Ishikawa (cell line): ENCODE results near the gene MCF2L2.

ENCODE experiments used
- CEBPB ChIP-seq: IDR thresholded peaks from 2 replicates; pipeline ENCODE4 v1.6.1; 2012
- CREB1 ChIP-seq: IDR thresholded peaks from 2 replicates; pipeline ENCODE4 v1.6.1; 2012; ENCODE audit warnings: low read depth
- EGR1 ChIP-seq: IDR thresholded peaks from 2 replicates; pipeline ENCODE4 v1.6.1; 2012
- EP300 ChIP-seq: IDR thresholded peaks from 2 replicates; pipeline ENCODE4 v1.6.1; 2012; ENCODE audit warnings: borderline replicate concordance
- FOXM1 ChIP-seq: IDR thresholded peaks from 2 replicates; pipeline ENCODE4 v1.6.1; 2012; ENCODE audit warnings: low read depth, borderline replicate concordance
- NFIC ChIP-seq: IDR thresholded peaks from 2 replicates; pipeline ENCODE4 v1.6.1; 2012
- RAD21 ChIP-seq: IDR thresholded peaks from 2 replicates; pipeline ENCODE4 v1.6.1; 2012; ENCODE audit warnings: low read depth
- TAF1 ChIP-seq: IDR thresholded peaks from 2 replicates; pipeline ENCODE4 v1.6.1; 2012; ENCODE audit warnings: low read depth, mild to moderate bottlenecking
- TCF12 ChIP-seq: IDR thresholded peaks from 2 replicates; pipeline ENCODE4 v1.6.1; 2012; ENCODE audit warnings: low read depth
- TEAD4 ChIP-seq: IDR thresholded peaks from 2 replicates; pipeline ENCODE4 v1.6.1; 2012
- YY1 ChIP-seq: IDR thresholded peaks from 2 replicates; pipeline ENCODE4 v1.6.1; 2012; ENCODE audit warnings: low read depth
- ZBTB7A ChIP-seq: IDR thresholded peaks from 2 replicates; pipeline ENCODE4 v1.6.1; 2012; ENCODE audit warnings: low read depth
- TF ChIP-seq, protein P1 (sequence below): IDR thresholded peaks from 2 replicates; pipeline ENCODE4 v1.6.1; 2012
- TF ChIP-seq, protein P2 (sequence below): IDR thresholded peaks from 2 replicates; pipeline ENCODE4 v1.6.1; 2012; ENCODE audit warnings: low read depth, mild to moderate bottlenecking
- TF ChIP-seq, protein P3 (sequence below): IDR thresholded peaks from 2 replicates; pipeline ENCODE4 v1.6.1; 2012

Gene MCF2L2

DNA sequence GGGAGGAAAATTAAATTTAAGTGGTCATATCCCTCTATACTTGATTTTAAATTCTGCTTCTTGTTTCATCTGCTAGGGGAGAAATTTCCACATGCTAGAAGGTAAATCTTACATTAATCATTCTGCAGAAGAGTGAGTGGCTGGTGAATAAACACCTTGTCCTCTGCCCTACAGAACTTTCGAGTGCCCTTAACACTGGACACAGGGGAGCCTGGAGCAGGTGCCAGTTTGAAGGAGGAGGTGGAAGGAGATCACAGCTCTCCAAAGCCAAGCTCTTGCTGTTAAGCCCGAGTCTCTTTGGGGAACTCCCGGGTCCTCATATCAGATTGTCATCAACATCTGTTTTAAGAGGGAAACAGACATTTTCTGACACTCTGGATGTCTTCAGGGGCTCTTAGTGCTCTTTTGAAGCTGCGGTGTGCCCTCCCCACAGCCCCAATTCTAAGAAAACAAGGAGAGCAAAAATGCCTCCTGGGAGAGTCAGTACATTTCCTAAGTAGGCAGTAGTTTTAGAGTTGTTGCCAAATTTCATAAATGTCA, 297.2 kb downstream of the MCF2L2 start:
- no peak for TF ChIP-seq TAF1
- TF ChIP-seq, protein P1, sequence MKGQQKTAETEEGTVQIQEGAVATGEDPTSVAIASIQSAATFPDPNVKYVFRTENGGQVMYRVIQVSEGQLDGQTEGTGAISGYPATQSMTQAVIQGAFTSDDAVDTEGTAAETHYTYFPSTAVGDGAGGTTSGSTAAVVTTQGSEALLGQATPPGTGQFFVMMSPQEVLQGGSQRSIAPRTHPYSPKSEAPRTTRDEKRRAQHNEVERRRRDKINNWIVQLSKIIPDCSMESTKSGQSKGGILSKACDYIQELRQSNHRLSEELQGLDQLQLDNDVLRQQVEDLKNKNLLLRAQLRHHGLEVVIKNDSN: no peak
- no peak for TF ChIP-seq NFIC
- TF ChIP-seq CEBPB: no peak
- TF ChIP-seq CREB1: no peak
- no peak for TF ChIP-seq ZBTB7A
- no peak for TF ChIP-seq EP300
- TF ChIP-seq, protein P2, sequence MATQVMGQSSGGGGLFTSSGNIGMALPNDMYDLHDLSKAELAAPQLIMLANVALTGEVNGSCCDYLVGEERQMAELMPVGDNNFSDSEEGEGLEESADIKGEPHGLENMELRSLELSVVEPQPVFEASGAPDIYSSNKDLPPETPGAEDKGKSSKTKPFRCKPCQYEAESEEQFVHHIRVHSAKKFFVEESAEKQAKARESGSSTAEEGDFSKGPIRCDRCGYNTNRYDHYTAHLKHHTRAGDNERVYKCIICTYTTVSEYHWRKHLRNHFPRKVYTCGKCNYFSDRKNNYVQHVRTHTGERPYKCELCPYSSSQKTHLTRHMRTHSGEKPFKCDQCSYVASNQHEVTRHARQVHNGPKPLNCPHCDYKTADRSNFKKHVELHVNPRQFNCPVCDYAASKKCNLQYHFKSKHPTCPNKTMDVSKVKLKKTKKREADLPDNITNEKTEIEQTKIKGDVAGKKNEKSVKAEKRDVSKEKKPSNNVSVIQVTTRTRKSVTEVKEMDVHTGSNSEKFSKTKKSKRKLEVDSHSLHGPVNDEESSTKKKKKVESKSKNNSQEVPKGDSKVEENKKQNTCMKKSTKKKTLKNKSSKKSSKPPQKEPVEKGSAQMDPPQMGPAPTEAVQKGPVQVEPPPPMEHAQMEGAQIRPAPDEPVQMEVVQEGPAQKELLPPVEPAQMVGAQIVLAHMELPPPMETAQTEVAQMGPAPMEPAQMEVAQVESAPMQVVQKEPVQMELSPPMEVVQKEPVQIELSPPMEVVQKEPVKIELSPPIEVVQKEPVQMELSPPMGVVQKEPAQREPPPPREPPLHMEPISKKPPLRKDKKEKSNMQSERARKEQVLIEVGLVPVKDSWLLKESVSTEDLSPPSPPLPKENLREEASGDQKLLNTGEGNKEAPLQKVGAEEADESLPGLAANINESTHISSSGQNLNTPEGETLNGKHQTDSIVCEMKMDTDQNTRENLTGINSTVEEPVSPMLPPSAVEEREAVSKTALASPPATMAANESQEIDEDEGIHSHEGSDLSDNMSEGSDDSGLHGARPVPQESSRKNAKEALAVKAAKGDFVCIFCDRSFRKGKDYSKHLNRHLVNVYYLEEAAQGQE: no peak
- TF ChIP-seq TEAD4: no peak
- TF ChIP-seq, protein P3, sequence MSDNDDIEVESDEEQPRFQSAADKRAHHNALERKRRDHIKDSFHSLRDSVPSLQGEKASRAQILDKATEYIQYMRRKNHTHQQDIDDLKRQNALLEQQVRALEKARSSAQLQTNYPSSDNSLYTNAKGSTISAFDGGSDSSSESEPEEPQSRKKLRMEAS: no peak
- TF ChIP-seq TCF12: no peak
- no peak for TF ChIP-seq FOXM1
- TF ChIP-seq RAD21: no peak
- TF ChIP-seq EGR1: no peak
- TF ChIP-seq YY1: no peak

DNA sequence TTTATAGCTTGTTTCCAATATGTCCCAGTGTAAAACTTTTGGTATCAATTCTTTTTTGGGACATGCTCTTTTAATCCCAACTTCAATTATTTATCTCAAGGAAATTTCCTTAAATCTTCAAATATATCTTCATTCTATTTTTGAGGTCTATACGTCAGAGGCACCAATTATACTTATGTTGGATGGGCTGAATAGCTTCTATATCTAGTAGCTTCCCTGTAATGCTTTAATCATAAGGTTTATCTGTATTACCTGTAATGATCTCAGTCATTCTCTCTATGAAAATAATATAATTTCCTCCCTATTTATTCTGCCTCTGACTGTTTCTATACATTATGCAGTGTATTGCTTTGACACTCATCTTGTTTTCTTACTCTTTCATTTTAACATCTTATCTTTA, 299.2 kb downstream of the MCF2L2 start:
- TF ChIP-seq RAD21 (no peak), TCF12 (no peak), NFIC (no peak), EP300 (no peak), FOXM1 (no peak), EGR1 (no peak), YY1 (no peak), CEBPB (no peak), CREB1 (no peak), ZBTB7A (no peak), TEAD4 (no peak), TAF1 (no peak)
- TF ChIP-seq, protein P1: no peak
- TF ChIP-seq, protein P2: no peak
- TF ChIP-seq, protein P3: no peak

DNA sequence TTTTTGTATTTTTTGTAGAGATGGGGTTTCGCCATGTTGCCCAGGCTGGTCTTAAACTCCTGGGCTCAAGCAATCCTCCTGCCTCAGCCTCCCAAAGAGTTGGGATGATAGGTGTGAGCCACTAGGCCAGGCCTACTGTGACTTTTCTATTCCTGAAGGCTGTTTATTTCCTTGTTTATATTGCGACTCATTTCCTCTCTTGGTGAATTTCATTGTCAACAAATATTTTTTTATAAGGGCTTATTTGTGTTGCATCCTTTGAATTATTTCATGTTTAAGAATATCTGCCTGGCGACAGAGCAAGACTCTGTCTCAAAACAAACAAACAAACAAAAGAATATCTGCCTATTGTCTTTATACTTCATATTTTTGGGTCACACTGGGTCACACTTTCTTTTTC, 299.7 kb downstream of the MCF2L2 start:
- TF ChIP-seq YY1 (no peak), RAD21 (no peak), TAF1 (no peak), EGR1 (no peak), NFIC (no peak), TCF12 (no peak), FOXM1 (no peak), CREB1 (no peak), TEAD4 (no peak), EP300 (no peak), CEBPB (no peak), ZBTB7A (no peak)
- TF ChIP-seq, protein P2: no peak
- TF ChIP-seq, protein P3: no peak
- TF ChIP-seq, protein P1: no peak
